Heart left ventricle (tissue), 13 donors: Measurements from ENCODE around the gene PLPP1.

Experiments
- CTCF ChIP-seq, 12 donors: fragments of 200-600 bp; sonication (generic) in 4 of 12; IDR thresholded peaks; one replicate each; pipeline versions ENCODE4 v1.5.0 to v1.8.0; 2018 to 2022; ENCODE audit warnings: antibody characterized with exemption in 12 of 12, mild to moderate bottlenecking in 5 of 12
- POLR2A ChIP-seq, 2 donors: fragments of 450-650 bp; IDR thresholded peaks; one replicate each; pipeline ENCODE4 v1.6.1; 2017; ENCODE audit warnings: antibody characterized with exemption in 2 of 2, mild to moderate bottlenecking in 2 of 2, moderate library complexity in 2 of 2
- donor health status: ischemic (EF 13 %, LVEDD 7.1; RV severe dilation, severe dysfunction).
- donor health status: DM: no; HTN: yes; CAD: no.
- donor health status: DM: no; HTN: no; CAD: no.
- donor health status: ischemic (EF 25% LVEDD 6.9; RV normal size, moderate dysfunction).
- donor health status: ischemic (EF 25% LVEDD 5.7; RV mildly dilated, moderate dysfunction).
- donor health status: ischemic (EF 35%, LVEDD 5.7; RV mildly dilated, moderate dysfunction).
- donor health status: nonischemic (EF 11% LVEDD 7.7; RV severe dilation, severe dysfunction).
- donor health status: DM: yes; HTN: yes; CAD: no.
- donor health status: PGD.
- donor health status: ischemic (EF 29% LVEDD 5.4; RV normal size, mild dysfunction).
- donor health status: nonischemic (EF 23%, LVEDD 6.1; RV moderate dilation, normal function).

- TF ChIP-seq CTCF (IDR thresholded peaks at IDR 0.05) (no peak), POLR2A (IDR thresholded peaks at IDR 0.05) (no peak)
Observed at GRCh38 chr5:55557123-55557522, 22.4 kb upstream of the PLPP1 start.
